ENCODE data around the gene FLOT2. TPM values are rescaled to one million over a fixed set of nuclear protein-coding genes. Genes with fewer than 3 reads are reported as not detected.
"Not testable (repeated sequence)": the region's sequence is repeated elsewhere in the genome, so short reads cannot be mapped to it uniquely, and the experiment has no call there.

FLOT2 gene
- total RNA-seq, 4 donors from 2014 or later = 21.7 to 53.6 (median 41.9) TPM

GRCh38 chr17:28881533-28882056, 15.9 kb downstream of the FLOT2 start:
- no peak for DNase-seq
- Histone ChIP-seq H3K27ac (no peak overlapping the region), H3K36me3 (peaks cover 0 to 69% (median 0%) of the 10 kb centered on the region in 3 donors), H3K27me3 (no peaks in the 10 kb centered on the region), H3K4me3 (no peak overlapping the region), H3K9me3 (no peaks in the 10 kb centered on the region), H3K4me1 (no peaks in the 10 kb centered on the region)
- TF ChIP-seq, protein P1, sequence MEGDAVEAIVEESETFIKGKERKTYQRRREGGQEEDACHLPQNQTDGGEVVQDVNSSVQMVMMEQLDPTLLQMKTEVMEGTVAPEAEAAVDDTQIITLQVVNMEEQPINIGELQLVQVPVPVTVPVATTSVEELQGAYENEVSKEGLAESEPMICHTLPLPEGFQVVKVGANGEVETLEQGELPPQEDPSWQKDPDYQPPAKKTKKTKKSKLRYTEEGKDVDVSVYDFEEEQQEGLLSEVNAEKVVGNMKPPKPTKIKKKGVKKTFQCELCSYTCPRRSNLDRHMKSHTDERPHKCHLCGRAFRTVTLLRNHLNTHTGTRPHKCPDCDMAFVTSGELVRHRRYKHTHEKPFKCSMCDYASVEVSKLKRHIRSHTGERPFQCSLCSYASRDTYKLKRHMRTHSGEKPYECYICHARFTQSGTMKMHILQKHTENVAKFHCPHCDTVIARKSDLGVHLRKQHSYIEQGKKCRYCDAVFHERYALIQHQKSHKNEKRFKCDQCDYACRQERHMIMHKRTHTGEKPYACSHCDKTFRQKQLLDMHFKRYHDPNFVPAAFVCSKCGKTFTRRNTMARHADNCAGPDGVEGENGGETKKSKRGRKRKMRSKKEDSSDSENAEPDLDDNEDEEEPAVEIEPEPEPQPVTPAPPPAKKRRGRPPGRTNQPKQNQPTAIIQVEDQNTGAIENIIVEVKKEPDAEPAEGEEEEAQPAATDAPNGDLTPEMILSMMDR (IDR thresholded peaks at IDR 0.05) = no peak
- TF ChIP-seq POLR2A (IDR thresholded peaks at IDR 0.05) = no peak

GRCh38 chr17:28880572-28880945, 17.0 kb downstream of the FLOT2 start:
- no peaks in the 10 kb centered on the region for H3K27me3 ChIP-seq
- no peaks in the 10 kb centered on the region for H3K4me1 ChIP-seq
- no peak overlapping the region for H3K4me3 ChIP-seq
- no peak overlapping the region for H3K27ac ChIP-seq
- no peak for DNase-seq
- H3K36me3 ChIP-seq = peaks cover 0 to 67% (median 0%) of the 10 kb centered on the region in 3 donors
- TF ChIP-seq POLR2A (IDR thresholded peaks at IDR 0.05) = no peak
- TF ChIP-seq, protein P1 (IDR thresholded peaks at IDR 0.05) = no peak
- no peaks in the 10 kb centered on the region for H3K9me3 ChIP-seq

DNA sequence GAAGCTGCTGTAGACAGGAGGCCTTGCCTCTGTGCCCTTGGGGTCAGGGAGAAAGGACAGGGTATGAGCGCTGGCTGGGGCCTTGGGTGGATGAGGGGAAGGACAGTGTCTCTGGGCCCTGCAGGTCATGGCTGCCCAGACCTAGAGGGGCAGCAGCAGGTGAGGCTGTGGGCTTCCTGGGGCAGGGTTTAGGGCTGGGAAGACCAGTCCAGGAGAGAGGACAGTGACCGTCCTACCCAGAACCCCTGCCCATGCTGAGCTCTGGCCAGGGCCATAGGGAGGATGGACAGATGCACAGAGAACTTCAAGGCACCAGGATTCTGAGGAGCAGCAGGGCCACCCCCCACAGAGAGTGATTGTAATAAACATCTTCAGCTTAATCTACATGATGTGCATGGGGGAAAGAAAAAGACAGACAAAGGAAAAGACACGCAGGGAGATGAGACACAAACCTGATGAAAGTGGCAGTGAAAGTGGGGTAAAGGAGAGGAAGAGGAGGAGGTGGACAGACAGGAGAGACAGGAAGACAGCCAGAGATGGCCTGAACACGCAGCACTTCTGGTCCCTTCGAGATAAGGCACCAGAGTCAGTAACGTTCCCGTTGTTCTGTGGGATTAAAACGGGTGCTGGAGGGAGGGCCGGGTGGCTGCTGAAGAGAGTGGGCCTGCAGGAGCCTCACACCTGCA, 17.5 kb downstream of the FLOT2 start:
- H3K4me3 ChIP-seq = no peak overlapping the region
- H3K4me1 ChIP-seq = no peaks in the 10 kb centered on the region
- no peak overlapping the region for H3K27ac ChIP-seq
- H3K36me3 ChIP-seq = peaks cover 0 to 62% (median 0%) of the 10 kb centered on the region in 3 donors
- H3K27me3 ChIP-seq = no peaks in the 10 kb centered on the region
- DNase-seq = no peak
- H3K9me3 ChIP-seq = no peaks in the 10 kb centered on the region
- no peak for TF ChIP-seq POLR2A (IDR thresholded peaks at IDR 0.05)
- TF ChIP-seq, protein P1 (IDR thresholded peaks at IDR 0.05) = no peak

- no peak overlapping the region for H3K4me3 ChIP-seq
- H3K4me1 ChIP-seq = no peaks in the 10 kb centered on the region
- peak in 2 of 3 donors; percentile 64 to 75 for DNase-seq
- TF ChIP-seq POLR2A (IDR thresholded peaks at IDR 0.05) = no peak
- TF ChIP-seq, protein P1 (IDR thresholded peaks at IDR 0.05) = peak in 3 of 6 experiments; percentile 74 to 76 (median 74)
- H3K36me3 ChIP-seq = peaks cover 0 to 52% (median 0%) of the 10 kb centered on the region in 3 donors
- no peaks in the 10 kb centered on the region for H3K9me3 ChIP-seq
- no peaks in the 10 kb centered on the region for H3K27me3 ChIP-seq
- H3K27ac ChIP-seq = no peak overlapping the region
These were observed 18.6 kb downstream of the FLOT2 start for GRCh38 chr17:28878981-28879380.

DNA sequence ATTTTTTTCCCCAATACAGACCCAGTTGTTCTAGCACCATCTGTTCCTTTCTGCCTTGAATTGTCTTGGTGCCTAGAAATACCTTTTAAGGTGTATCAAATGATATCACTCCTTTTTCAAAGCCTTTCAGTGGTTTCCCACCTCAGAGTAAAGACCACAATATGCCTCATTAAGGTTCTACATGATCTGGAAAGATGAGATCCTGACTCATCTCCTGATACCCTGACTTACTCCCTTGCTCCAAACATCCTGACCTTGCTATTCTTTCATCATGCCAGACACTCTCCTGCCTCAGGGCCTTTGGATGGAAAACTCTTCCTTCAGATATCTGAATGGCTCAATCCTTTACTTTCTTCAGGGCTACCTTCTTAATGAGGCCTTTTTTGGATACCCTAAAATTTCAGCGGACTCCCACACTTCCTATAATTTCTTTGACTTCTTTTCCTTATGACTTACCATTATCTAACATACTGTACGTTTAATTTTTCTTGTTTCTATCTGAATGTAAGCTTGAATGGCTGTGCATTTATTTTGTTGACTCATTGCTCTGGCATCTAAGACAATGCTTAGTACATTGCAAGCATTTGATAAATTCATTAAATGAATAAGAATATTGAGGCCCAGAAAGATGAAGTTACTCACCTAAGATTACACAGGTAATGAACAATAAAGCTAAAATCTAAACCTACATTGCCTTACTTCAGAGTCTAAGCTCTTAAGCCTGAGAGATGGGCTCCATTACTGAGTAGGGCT, 19.2 kb downstream of the FLOT2 start:
- H3K4me1 ChIP-seq = no peaks in the 10 kb centered on the region
- peaks cover 0 to 46% (median 0%) of the 10 kb centered on the region in 3 donors for H3K36me3 ChIP-seq
- H3K9me3 ChIP-seq = no peaks in the 10 kb centered on the region
- no peak overlapping the region for H3K27ac ChIP-seq
- no peaks in the 10 kb centered on the region for H3K27me3 ChIP-seq
- H3K4me3 ChIP-seq = no peak overlapping the region
- TF ChIP-seq, protein P1 (IDR thresholded peaks at IDR 0.05) = no peak
- no peak for TF ChIP-seq POLR2A (IDR thresholded peaks at IDR 0.05)
- no peak for DNase-seq

DNA sequence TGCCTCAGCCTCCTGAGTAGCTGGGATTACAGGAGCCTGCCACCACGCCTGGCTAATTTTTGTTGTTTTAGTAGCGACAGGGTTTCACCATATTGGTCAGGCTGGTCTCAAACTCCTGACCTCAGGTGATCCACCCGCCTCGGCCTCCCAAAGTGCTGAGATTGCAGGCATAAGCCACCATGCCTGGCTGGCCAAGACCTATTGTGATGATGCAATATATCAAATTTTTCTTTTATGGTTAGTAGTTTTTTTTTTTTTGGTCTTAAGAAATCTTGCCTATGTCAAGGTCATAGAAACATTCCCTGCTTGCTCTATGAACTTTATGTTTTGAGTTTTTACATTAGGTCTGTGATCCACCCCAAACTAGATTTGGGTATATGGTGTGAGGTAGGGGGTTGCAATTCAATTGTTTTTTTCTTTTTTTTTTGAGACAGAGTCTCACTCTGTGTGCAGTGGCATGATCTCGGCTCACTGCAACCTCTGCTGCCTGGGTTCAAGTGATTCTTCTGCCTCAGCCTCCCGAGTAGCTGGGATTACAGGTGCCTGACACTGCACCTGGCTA, 20.3 kb downstream of the FLOT2 start:
- DNase-seq, H3K27me3 ChIP-seq, H3K4me3 ChIP-seq, H3K4me1 ChIP-seq, H3K27ac ChIP-seq, H3K9me3 ChIP-seq: not testable (repeated sequence)
- H3K36me3 ChIP-seq = peaks cover 0 to 36% (median 0%) of the 10 kb centered on the region in 3 donors
